HCT116 (cell line): Measurements from ENCODE around the gene BABAM2. TPM values are rescaled to one million over a fixed set of nuclear protein-coding genes. Genes with fewer than 3 reads are reported as not detected.

Experiments
- ATAC-seq: fragments of 200-7000 bp; cut with Tn5 transposase; 2 replicates; pipeline ENCODE4 v1.9.1; 2020; ENCODE audit warnings: mild to moderate bottlenecking, moderate library complexity
- BruUV-seq: library from RNA; stranded (reverse); fragments of 400-500 nt; replicated peaks from 2 replicates; lab custom pipeline; 2021; lab: Mats Ljungman, UMichigan
- CTCF ChIA-PET: fragments of 300-600 bp; sonication (Branson Sonifier 250); formaldehyde crosslinking; loops from one replicate; lab custom pipeline; 2021; ENCODE audit warnings: antibody characterized with exemption; lab: Charles Lee
- POLR2A ChIA-PET: fragments of 300-600, 350-600 bp; sonication (Branson Sonifier 250); formaldehyde crosslinking; loops from one replicate; lab custom pipeline; 2021; ENCODE audit warnings: antibody characterized with exemption; lab: Charles Lee
- RAD21 ChIA-PET, 2 experiments: fragments of 300-600 bp; sonication (Branson Sonifier 250); formaldehyde crosslinking; loops; one replicate each; lab custom pipeline; 2023; ENCODE audit warnings: low total read pairs in 2 of 2; ENCODE audit not compliant: uncharacterized antibody in 2 of 2, unreplicated experiment in 2 of 2, low non-redundant PET in 1 of 2; lab: Charles Lee
- DNase-seq: peaks from one replicate; pipeline ENCODE4 v3.0.0-alpha.2; 2010; ENCODE audit warnings: low read depth, low spot score
- H2AFZ ChIP-seq: fragments of 200-600 bp; shearing (Covaris generic), sonication (generic); 2 replicates; pipeline ENCODE4 v1.6.1; 2017; ENCODE audit warnings: low read depth, mixed run types, mixed read lengths, antibody characterized with exemption, low read length; ENCODE audit not compliant: poor library complexity, severe bottlenecking
- H3K27ac ChIP-seq: 2 replicates; pipeline ENCODE4 v1.5.1; 2012; ENCODE audit warnings: low read depth, low read length
- H3K27me3 ChIP-seq: fragments of 200-600 bp; sonication (generic); 2 replicates; pipeline ENCODE4 v1.6.1; 2016; ENCODE audit warnings: mixed run types, low read length, mixed read lengths; ENCODE audit not compliant: insufficient read depth
- H3K36me3 ChIP-seq, 2 experiments: fragments of 200-500 bp in 1 of 2; fragments of 200-600 bp in 1 of 2; sonication (Bioruptor generic) in 1 of 2; sonication (generic) in 1 of 2; 2 replicates each; pipeline versions ENCODE4 v1.5.1 to v1.6.1; 2014 to 2016; ENCODE audit warnings: low read length in 2 of 2, inconsistent platforms in 1 of 2, mixed read lengths in 1 of 2, mixed run types in 1 of 2; ENCODE audit not compliant: insufficient read depth in 2 of 2, control insufficient read depth in 1 of 2
- H3K4me1 ChIP-seq, 2 experiments: fragments of 200-600 bp in 1 of 2; sonication (generic) in 1 of 2; 2 replicates each; pipeline versions ENCODE4 v1.5.1 to v1.6.1; 2012 to 2017; ENCODE audit warnings: low read length in 2 of 2, inconsistent platforms in 1 of 2, mild to moderate bottlenecking in 1 of 2, mixed read lengths in 1 of 2, mixed run types in 1 of 2, moderate library complexity in 1 of 2; ENCODE audit not compliant: insufficient read depth in 2 of 2, control insufficient read depth in 1 of 2
- H3K4me2 ChIP-seq: fragments of 200-600 bp; sonication (generic); 2 replicates; pipeline ENCODE4 v1.6.1; 2017; ENCODE audit warnings: mixed run types, low read length, mixed read lengths
- H3K4me3 ChIP-seq, 2 experiments: fragments of 200-600 bp in 1 of 2; sonication (generic) in 1 of 2; replicated peaks in 1 of 2; 2 replicates each; pipeline ENCODE4 v1.5.1; 2011 to 2016; ENCODE audit warnings: low read length in 2 of 2, control low read depth in 1 of 2, low read depth in 1 of 2, mild to moderate bottlenecking in 1 of 2, mixed read lengths in 1 of 2, mixed run types in 1 of 2
- H3K79me2 ChIP-seq: fragments of 200-600 bp; sonication (generic); 2 replicates; pipeline ENCODE4 v1.6.1; 2017; ENCODE audit warnings: mild to moderate bottlenecking, mixed run types, low read length, moderate library complexity, mixed read lengths; ENCODE audit not compliant: insufficient read depth
- H3K9ac ChIP-seq: fragments of 200-600 bp; sonication (generic); 2 replicates; pipeline ENCODE4 v1.6.1; 2016; ENCODE audit warnings: low read length, mixed read lengths
- H3K9me2 ChIP-seq: fragments of 200-600 bp; sonication (generic), shearing (Covaris generic); 2 replicates; pipeline ENCODE4 v1.6.1; 2017; ENCODE audit warnings: mixed run types, mild to moderate bottlenecking, moderate library complexity; ENCODE audit not compliant: insufficient read depth
- H3K9me3 ChIP-seq, 2 experiments: fragments of 200-500 bp in 1 of 2; fragments of 200-600 bp in 1 of 2; sonication (Bioruptor generic) in 1 of 2; sonication (generic) in 1 of 2; 2 replicates each; pipeline ENCODE4 v1.6.1; 2014 to 2017; ENCODE audit warnings: low read length in 2 of 2, mixed read lengths in 2 of 2, inconsistent platforms in 1 of 2, low read depth in 1 of 2, mild to moderate bottlenecking in 1 of 2, mixed run types in 1 of 2, moderate library complexity in 1 of 2; ENCODE audit not compliant: control insufficient read depth in 1 of 2, insufficient read depth in 1 of 2
- H4K20me1 ChIP-seq: fragments of 200-600 bp; sonication (generic), shearing (Covaris generic); 2 replicates; pipeline ENCODE4 v1.6.1; 2017; ENCODE audit warnings: mixed run types, mild to moderate bottlenecking, moderate library complexity; ENCODE audit not compliant: insufficient read depth
- CBX3 ChIP-seq: IDR thresholded peaks from 2 replicates; pipeline ENCODE4 v1.6.1; 2012; ENCODE audit warnings: low read depth
- CEBPB ChIP-seq: IDR thresholded peaks from 2 replicates; pipeline ENCODE4 v1.6.1; 2012; ENCODE audit warnings: low read depth
- EGR1 ChIP-seq: IDR thresholded peaks from 2 replicates; pipeline ENCODE4 v1.6.1; 2012; ENCODE audit warnings: low read depth
- EZH2 ChIP-seq: fragments of 200-600 bp; sonication (generic); IDR thresholded peaks from 2 replicates; pipeline ENCODE4 v1.6.1; 2017; ENCODE audit warnings: antibody characterized with exemption, mixed run types
- FOSL1 ChIP-seq: IDR thresholded peaks from 2 replicates; pipeline ENCODE4 v1.6.1; 2012; ENCODE audit warnings: low read depth
- JUND ChIP-seq: IDR thresholded peaks from 2 replicates; pipeline ENCODE4 v1.6.1; 2012
- MAX ChIP-seq: IDR thresholded peaks from 2 replicates; pipeline ENCODE4 v1.6.1; 2012
- POLR2AphosphoS5 ChIP-seq: IDR thresholded peaks from 2 replicates; pipeline ENCODE4 v1.6.1; 2011; ENCODE audit warnings: mild to moderate bottlenecking, low read depth, low read length, moderate library complexity
- RAD21 ChIP-seq: IDR thresholded peaks from 2 replicates; pipeline ENCODE4 v1.6.1; 2012; ENCODE audit warnings: low read depth, mild to moderate bottlenecking
- REST ChIP-seq: IDR thresholded peaks from 2 replicates; pipeline ENCODE4 v1.6.1; 2012; ENCODE audit warnings: low read depth
- SIN3A ChIP-seq: IDR thresholded peaks from 2 replicates; pipeline ENCODE4 v1.6.1; 2012; ENCODE audit warnings: low read depth
- SP1 ChIP-seq: IDR thresholded peaks from 2 replicates; pipeline ENCODE4 v1.6.1; 2012; ENCODE audit warnings: low read depth
- SRF ChIP-seq: IDR thresholded peaks from 2 replicates; pipeline ENCODE4 v1.6.1; 2012; ENCODE audit warnings: low read depth
- TCF7L2 ChIP-seq: IDR thresholded peaks from 2 replicates; pipeline ENCODE4 v1.7.0; 2011; ENCODE audit warnings: borderline replicate concordance, inconsistent platforms; ENCODE audit not compliant: insufficient read depth, insufficient read length; ENCODE audit errors: extremely low read depth
- YY1 ChIP-seq: IDR thresholded peaks from 2 replicates; pipeline ENCODE4 v1.6.1; 2011; ENCODE audit warnings: low read length, low read depth, moderate library complexity, mild to moderate bottlenecking; ENCODE audit not compliant: insufficient replicate concordance; ENCODE audit errors: extremely low read depth
- ZFX ChIP-seq: fragments of 450-650 bp; IDR thresholded peaks from 2 replicates; pipeline ENCODE4 v1.6.1; 2017
- ZNF274 ChIP-seq: fragments of 200-500 bp; sonication (Bioruptor generic); IDR thresholded peaks from 2 replicates; pipeline ENCODE4 v1.6.1; 2014; ENCODE audit warnings: mild to moderate bottlenecking, low read depth, low read length, inconsistent platforms
- intact Hi-C: fragments of 100-400 bp; cut with micrococcal nuclease; formaldehyde crosslinking; loops from 2 replicates; pipeline ENCODE4 v1.10.0; 2022
- total RNA-seq: library from RNA; stranded (reverse); gene quantifications from one replicate; pipeline ENCODE4 v1.2.1, GENCODE V29; 2021; ENCODE audit not compliant: unreplicated experiment

BABAM2 gene
- total RNA-seq, 1 experiment from 2014 or later = 23.8 TPM

- Histone ChIP-seq H3K9me2 (no peaks in the 10 kb centered on the region), H4K20me1 (no peaks in the 10 kb centered on the region), H3K4me3 (no peak overlapping the region), H2AFZ (no peak overlapping the region), H3K9ac (no peak overlapping the region), H3K27me3 (no peaks in the 10 kb centered on the region), H3K36me3 (no peaks in the 10 kb centered on the region), H3K27ac (no peak overlapping the region), H3K9me3 (no peaks in the 10 kb centered on the region), H3K79me2 (no peaks in the 10 kb centered on the region; the same call in 1 of the 2 replicates), H3K4me2 (no peak overlapping the region), H3K4me1 (no peaks in the 10 kb centered on the region)
- BruUV-seq = no TSS peak
- RAD21 ChIA-PET = no interaction called here
- no peak for TF ChIP-seq SIN3A
- no peak for TF ChIP-seq POLR2AphosphoS5
- no peak for TF ChIP-seq YY1
- no peak for TF ChIP-seq CBX3
- no peak for TF ChIP-seq TCF7L2
- no peak for TF ChIP-seq EGR1
- no peak for TF ChIP-seq FOSL1
- DNase-seq (no peak), ATAC-seq (no peak)
- CTCF ChIA-PET = no interaction called here
- POLR2A ChIA-PET = no interaction called here
- intact Hi-C loops = no loop called here
Measured at GRCh38 chr2:27946530-27947060, 56.1 kb downstream of the BABAM2 start.

GRCh38 chr2:27952070-27952469 lies 61.5 kb downstream of the BABAM2 start:
- POLR2A ChIA-PET = no interaction called here
- ATAC-seq (no peak), DNase-seq (no peak)
- Histone ChIP-seq H3K4me1 (peaks cover 14 to 22% of the 10 kb centered on the region in 2 experiments), H3K79me2 (peaks cover 7% of the 10 kb centered on the region), H3K9me2 (no peaks in the 10 kb centered on the region), H3K9me3 (no peaks in the 10 kb centered on the region), H3K9ac (no peak overlapping the region), H3K27me3 (no peaks in the 10 kb centered on the region), H3K36me3 (no peaks in the 10 kb centered on the region), H3K4me2 (no peak overlapping the region), H4K20me1 (no peaks in the 10 kb centered on the region), H2AFZ (no peak overlapping the region), H3K4me3 (no peak overlapping the region), H3K27ac (no peak overlapping the region)
- no TSS peak for BruUV-seq
- CTCF ChIA-PET = no interaction called here
- no peak for TF ChIP-seq POLR2AphosphoS5
- TF ChIP-seq RAD21 = no peak
- TF ChIP-seq CEBPB = no peak
- no peak for TF ChIP-seq EZH2
- TF ChIP-seq EGR1 = no peak
- TF ChIP-seq ZFX = no peak
- no peak for TF ChIP-seq TCF7L2
- no peak for TF ChIP-seq JUND
- no peak for TF ChIP-seq SP1
- TF ChIP-seq ZNF274 = no peak
- no peak for TF ChIP-seq REST
- no peak for TF ChIP-seq MAX
- no peak for TF ChIP-seq SRF
- RAD21 ChIA-PET = no interaction called here
- intact Hi-C loops = no loop called here
